ENCODE data around the gene KPNA3. TPM values are rescaled to one million over a fixed set of nuclear protein-coding genes. Genes with fewer than 3 reads are reported as not detected.

The KPNA3 gene
- total and polyA plus RNA-seq, 5 donors from 2014 or later = 24.4 to 28.3 (median 27.7) TPM

GRCh38 chr13:49784886-49785570 is 7.5 kb downstream of the KPNA3 start:
- Mint-ChIP-seq H3K36me3 (peaks cover 18% of the 10 kb centered on the region), H3K9me3 (no peaks in the 10 kb centered on the region), H3K4me3 (no peak overlapping the region), H3K4me1 (peaks cover 38 to 81% (median 56%) of the 10 kb centered on the region in 4 donors), H3K27me3 (no peaks in the 10 kb centered on the region), H3K27ac (no peak overlapping the region)
- Histone ChIP-seq H3K27ac (ENCODE audit: insufficient read depth, low read length, poor library complexity, severe bottlenecking) (no peak overlapping the region), H3K27me3 (ENCODE audit: control insufficient read depth, insufficient read depth, low read length) (no peaks in the 10 kb centered on the region), H3K9me3 (ENCODE audit: control insufficient read depth in 2 of 2, low read length in 2 of 2) (no peaks in the 10 kb centered on the region), H3K4me1 (ENCODE audit: control insufficient read depth, insufficient read depth, low read length, poor library complexity, severe bottlenecking) (peaks cover 8% of the 10 kb centered on the region), H3K36me3 (ENCODE audit: control insufficient read depth, insufficient read depth, low read length) (no peaks in the 10 kb centered on the region), H3K4me3 (ENCODE audit: low read depth, low read length) (no peak overlapping the region)
- DNase-seq (no peak), ATAC-seq (ENCODE audit: low read depth in 2 of 2) (no peak)

DNA sequence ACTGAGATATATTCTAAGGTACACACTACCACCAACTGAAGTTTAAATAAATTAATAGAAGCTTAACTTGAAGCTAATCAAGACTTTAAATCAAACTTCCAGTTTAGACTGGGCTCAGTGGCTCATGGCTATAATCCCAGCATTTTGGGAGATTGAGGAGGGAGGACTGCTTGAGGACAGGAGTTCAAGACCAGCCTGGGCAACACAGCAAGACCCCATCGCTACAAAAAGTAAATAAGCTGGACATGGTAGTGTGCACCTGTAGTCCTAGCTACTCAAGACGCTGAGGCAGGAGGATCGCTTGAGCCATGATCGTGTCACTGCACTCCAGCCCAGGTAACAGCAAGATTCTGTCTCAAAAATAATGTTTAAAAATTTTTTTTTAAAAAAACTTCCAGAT is 8.6 kb downstream of the KPNA3 start:
- H3K27ac Mint-ChIP-seq = no peak overlapping the region
- H3K27me3 Mint-ChIP-seq = no peaks in the 10 kb centered on the region
- no peak for ATAC-seq (ENCODE audit: low read depth in 2 of 2)
- no peaks in the 10 kb centered on the region for H3K9me3 ChIP-seq (ENCODE audit: control insufficient read depth in 2 of 2, low read length in 2 of 2)
- H3K4me3 ChIP-seq (ENCODE audit: low read depth, low read length) = no peak overlapping the region
- no peak overlapping the region for H3K27ac ChIP-seq (ENCODE audit: insufficient read depth, low read length, poor library complexity, severe bottlenecking)
- peaks cover 11% of the 10 kb centered on the region for H3K36me3 Mint-ChIP-seq
- H3K27me3 ChIP-seq (ENCODE audit: control insufficient read depth, insufficient read depth, low read length) = no peaks in the 10 kb centered on the region
- H3K4me3 Mint-ChIP-seq = no peak overlapping the region
- no peaks in the 10 kb centered on the region for H3K9me3 Mint-ChIP-seq
- H3K4me1 Mint-ChIP-seq = peaks cover 38 to 81% (median 56%) of the 10 kb centered on the region in 4 donors
- DNase-seq = no peak
- no peaks in the 10 kb centered on the region for H3K36me3 ChIP-seq (ENCODE audit: control insufficient read depth, insufficient read depth, low read length)
- peaks cover 8% of the 10 kb centered on the region for H3K4me1 ChIP-seq (ENCODE audit: control insufficient read depth, insufficient read depth, low read length, poor library complexity, severe bottlenecking)

- no peak overlapping the region for H3K4me3 Mint-ChIP-seq
- no peaks in the 10 kb centered on the region for H3K36me3 ChIP-seq (ENCODE audit: control insufficient read depth, insufficient read depth, low read length)
Observed at GRCh38 chr13:49782784-49783183, 9.7 kb downstream of the KPNA3 start.

GRCh38 chr13:49781806-49782205 is 10.7 kb downstream of the KPNA3 start:
- H3K27me3 ChIP-seq (ENCODE audit: control insufficient read depth, insufficient read depth, low read length) = no peaks in the 10 kb centered on the region
- H3K9me3 ChIP-seq (ENCODE audit: control insufficient read depth in 2 of 2, low read length in 2 of 2) = no peaks in the 10 kb centered on the region
- no peak overlapping the region for H3K4me3 Mint-ChIP-seq
- no peaks in the 10 kb centered on the region for H3K36me3 ChIP-seq (ENCODE audit: control insufficient read depth, insufficient read depth, low read length)
- H3K27me3 Mint-ChIP-seq = no peaks in the 10 kb centered on the region
- no peak overlapping the region for H3K27ac ChIP-seq (ENCODE audit: insufficient read depth, low read length, poor library complexity, severe bottlenecking)
- peaks cover 38 to 84% (median 65%) of the 10 kb centered on the region in 4 donors for H3K4me1 Mint-ChIP-seq
- H3K4me3 ChIP-seq (ENCODE audit: low read depth, low read length) = no peak overlapping the region
- no peak overlapping the region for H3K27ac Mint-ChIP-seq
- DNase-seq (no peak), ATAC-seq (ENCODE audit: low read depth in 2 of 2) (no peak)
- H3K9me3 Mint-ChIP-seq = no peaks in the 10 kb centered on the region
- H3K36me3 Mint-ChIP-seq = peaks cover 7% of the 10 kb centered on the region
- peaks cover 19% of the 10 kb centered on the region for H3K4me1 ChIP-seq (ENCODE audit: control insufficient read depth, insufficient read depth, low read length, poor library complexity, severe bottlenecking)

More at GRCh38 chr13:49782784-49783183, 9.7 kb downstream of the KPNA3 start:
- H3K27ac Mint-ChIP-seq = no peak overlapping the region
- H3K9me3 ChIP-seq (ENCODE audit: control insufficient read depth in 2 of 2, low read length in 2 of 2) = no peaks in the 10 kb centered on the region
- peaks cover 9% of the 10 kb centered on the region for H3K36me3 Mint-ChIP-seq
- peaks cover 35 to 84% (median 61%) of the 10 kb centered on the region in 4 donors for H3K4me1 Mint-ChIP-seq
- H3K4me1 ChIP-seq (ENCODE audit: control insufficient read depth, insufficient read depth, low read length, poor library complexity, severe bottlenecking) = peaks cover 14% of the 10 kb centered on the region
- no peak overlapping the region for H3K27ac ChIP-seq (ENCODE audit: insufficient read depth, low read length, poor library complexity, severe bottlenecking)
- H3K4me3 ChIP-seq (ENCODE audit: low read depth, low read length) = no peak overlapping the region
- ATAC-seq (ENCODE audit: low read depth in 2 of 2) (no peak), DNase-seq (no peak)
- no peaks in the 10 kb centered on the region for H3K9me3 Mint-ChIP-seq
- H3K27me3 Mint-ChIP-seq = no peaks in the 10 kb centered on the region
- H3K27me3 ChIP-seq (ENCODE audit: control insufficient read depth, insufficient read depth, low read length) = no peaks in the 10 kb centered on the region

GRCh38 chr13:49779721-49780120 is 12.8 kb downstream of the KPNA3 start:
- H3K36me3 Mint-ChIP-seq = no peaks in the 10 kb centered on the region
- H3K4me3 Mint-ChIP-seq = peak overlapping the region in 1 of 4 donors; percentile 5
- H3K4me1 Mint-ChIP-seq = peaks cover 36 to 78% (median 55%) of the 10 kb centered on the region in 4 donors
- no peaks in the 10 kb centered on the region for H3K36me3 ChIP-seq (ENCODE audit: control insufficient read depth, insufficient read depth, low read length)
- H3K27me3 Mint-ChIP-seq = no peaks in the 10 kb centered on the region
- H3K9me3 ChIP-seq (ENCODE audit: control insufficient read depth in 2 of 2, low read length in 2 of 2) = no peaks in the 10 kb centered on the region
- H3K27me3 ChIP-seq (ENCODE audit: control insufficient read depth, insufficient read depth, low read length) = no peaks in the 10 kb centered on the region
- no peak overlapping the region for H3K27ac Mint-ChIP-seq
- H3K9me3 Mint-ChIP-seq = no peaks in the 10 kb centered on the region
- H3K27ac ChIP-seq (ENCODE audit: insufficient read depth, low read length, poor library complexity, severe bottlenecking) = no peak overlapping the region
- H3K4me3 ChIP-seq (ENCODE audit: low read depth, low read length) = no peak overlapping the region
- ATAC-seq (ENCODE audit: low read depth in 2 of 2) (no peak), DNase-seq (no peak)
- H3K4me1 ChIP-seq (ENCODE audit: control insufficient read depth, insufficient read depth, low read length, poor library complexity, severe bottlenecking) = peaks cover 11% of the 10 kb centered on the region

GRCh38 chr13:49777746-49778614 is 14.5 kb downstream of the KPNA3 start:
- H3K27ac Mint-ChIP-seq = no peak overlapping the region

GRCh38 chr13:49776871-49777270 is 15.6 kb downstream of the KPNA3 start:
- Mint-ChIP-seq H3K27me3 (no peaks in the 10 kb centered on the region), H3K4me3 (no peak overlapping the region), H3K9me3 (no peaks in the 10 kb centered on the region), H3K36me3 (no peaks in the 10 kb centered on the region), H3K4me1 (peaks cover 45 to 75% (median 54%) of the 10 kb centered on the region in 4 donors), H3K27ac (no peak overlapping the region)
- H3K4me1 ChIP-seq (ENCODE audit: control insufficient read depth, insufficient read depth, low read length, poor library complexity, severe bottlenecking) = peaks cover 15% of the 10 kb centered on the region
- no peaks in the 10 kb centered on the region for H3K36me3 ChIP-seq (ENCODE audit: control insufficient read depth, insufficient read depth, low read length)
- no peak overlapping the region for H3K4me3 ChIP-seq (ENCODE audit: low read depth, low read length)
- ATAC-seq (ENCODE audit: low read depth in 2 of 2) = no peak
- H3K9me3 ChIP-seq (ENCODE audit: control insufficient read depth in 2 of 2, low read length in 2 of 2) = no peaks in the 10 kb centered on the region
- no peak overlapping the region for H3K27ac ChIP-seq (ENCODE audit: insufficient read depth, low read length, poor library complexity, severe bottlenecking)
- DNase-seq = no peak
- no peaks in the 10 kb centered on the region for H3K27me3 ChIP-seq (ENCODE audit: control insufficient read depth, insufficient read depth, low read length)

More at GRCh38 chr13:49777746-49778614, 14.5 kb downstream of the KPNA3 start:
- Mint-ChIP-seq H3K4me3 (peak overlapping the region in 1 of 4 donors; percentile 17), H3K4me1 (peaks cover 40 to 77% (median 54%) of the 10 kb centered on the region in 4 donors), H3K36me3 (no peaks in the 10 kb centered on the region), H3K9me3 (no peaks in the 10 kb centered on the region), H3K27me3 (no peaks in the 10 kb centered on the region)
- no peak overlapping the region for H3K27ac ChIP-seq (ENCODE audit: insufficient read depth, low read length, poor library complexity, severe bottlenecking)
- no peak overlapping the region for H3K4me3 ChIP-seq (ENCODE audit: low read depth, low read length)
- DNase-seq (no peak), ATAC-seq (ENCODE audit: low read depth in 2 of 2) (no peak)
- H3K27me3 ChIP-seq (ENCODE audit: control insufficient read depth, insufficient read depth, low read length) = no peaks in the 10 kb centered on the region
- peaks cover 14% of the 10 kb centered on the region for H3K4me1 ChIP-seq (ENCODE audit: control insufficient read depth, insufficient read depth, low read length, poor library complexity, severe bottlenecking)
- H3K9me3 ChIP-seq (ENCODE audit: control insufficient read depth in 2 of 2, low read length in 2 of 2) = no peaks in the 10 kb centered on the region
- H3K36me3 ChIP-seq (ENCODE audit: control insufficient read depth, insufficient read depth, low read length) = no peaks in the 10 kb centered on the region
